Posterior vena cava (tissue), 2 donors: Measurements from ENCODE around the gene VASH2. TPM values are rescaled to one million over a fixed set of nuclear protein-coding genes. Genes with fewer than 3 reads are reported as not detected.
"Not testable (repeated sequence)": the region's sequence is repeated elsewhere in the genome, so short reads cannot be mapped to it uniquely, and the experiment has no call there.

Experiments
- DNase-seq: peaks from one replicate; pipeline ENCODE4 v3.0.0-alpha.2; 2020; ENCODE audit warnings: low spot score
- intact Hi-C, 2 donors: fragments of 100-400 bp; cut with DNase I; formaldehyde crosslinking; loops; one replicate each; pipeline versions ENCODE4 v1.14.1 to v1.14.2; 2022 to 2023
- total RNA-seq, 2 donors: library from RNA; stranded (reverse); fragmentation: NEBNext Ultra II Directional; extraction: Animal tissue kit (Norgen Biotek cat#: 25700); gene quantifications; one replicate each; pipeline ENCODE4 v1.2.1, GENCODE V29; 2021
- donor health status: DM: yes; HTN: yes; CAD: no.
- donor health status: DM: yes; HTN: yes; CAD: no.

VASH2 gene
- total RNA-seq, 2 donors from 2014 or later, result 3.3 to 4.8 TPM

DNA sequence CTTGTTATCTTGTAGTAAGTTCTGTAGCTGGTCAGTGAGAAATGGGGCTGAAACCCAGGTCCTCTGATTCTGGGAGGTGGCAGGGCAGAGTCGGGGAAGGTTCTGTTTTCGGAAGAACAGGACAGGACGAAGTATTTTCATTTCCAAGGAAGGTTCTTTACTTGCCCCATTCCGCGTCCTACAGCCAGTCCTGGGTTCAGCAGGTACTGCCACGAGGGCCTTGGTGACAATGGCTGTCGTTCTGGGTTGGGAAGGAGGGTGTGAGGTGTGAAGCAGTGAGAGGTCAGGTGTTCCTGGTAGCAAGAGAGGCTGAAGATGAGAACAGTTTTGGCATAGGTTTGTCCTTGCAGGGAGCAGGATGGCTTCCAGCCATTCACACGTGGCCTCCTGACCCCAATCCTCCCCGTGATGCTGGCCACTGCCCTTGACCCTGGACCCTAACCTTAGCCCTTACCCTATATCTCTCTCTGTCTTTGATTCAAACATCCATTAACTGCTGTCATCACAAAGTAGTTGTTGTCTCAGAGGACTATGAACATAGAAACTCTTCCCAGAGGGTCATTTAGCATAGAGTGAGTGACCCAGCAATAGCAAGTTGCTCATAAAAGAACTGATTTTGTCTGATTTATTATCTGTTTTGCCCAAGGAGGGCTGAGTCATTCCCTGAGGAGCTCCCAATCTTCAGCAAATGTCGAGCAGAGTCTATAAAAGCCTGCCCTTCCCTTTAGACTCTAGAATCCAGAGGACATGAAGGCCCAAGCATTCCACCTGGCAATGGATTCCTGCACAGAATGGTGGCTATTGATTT lies 25.0 kb downstream of the VASH2 start:
- peak; percentile 31 for DNase-seq

DNA sequence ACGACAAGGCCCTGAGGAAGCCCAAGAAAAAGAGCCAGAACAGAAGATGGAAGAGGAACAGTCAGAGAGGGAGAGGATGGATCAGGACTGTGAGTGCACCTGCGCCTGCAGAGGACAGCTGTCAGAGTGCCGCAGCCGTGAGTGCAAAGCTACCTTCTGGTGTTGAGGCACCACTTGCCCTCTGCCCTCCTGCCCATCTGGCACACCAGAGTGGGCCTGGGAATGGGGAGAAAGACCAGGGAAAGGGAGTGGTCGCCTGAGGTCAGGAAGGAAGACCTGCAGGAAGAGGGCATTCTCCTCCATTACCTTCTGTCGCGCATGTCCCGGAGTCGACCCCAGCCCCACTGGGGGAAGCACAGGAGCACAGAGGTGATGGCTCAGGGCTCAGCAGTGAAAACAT lies 26.2 kb downstream of the VASH2 start:
- intact Hi-C loops, result loop anchor here in 1 of 2 donors (10.0 kb wide), 1 partner anchor 62 kb away; no protein-coding TSS in a partner anchor
- no peak for DNase-seq

More for the DNA sequence above, 25.0 kb downstream of the VASH2 start:
- intact Hi-C loops, result loop anchor here in 1 of 2 donors (10.0 kb wide), 1 partner anchor 61 kb away; no protein-coding TSS in a partner anchor

DNA sequence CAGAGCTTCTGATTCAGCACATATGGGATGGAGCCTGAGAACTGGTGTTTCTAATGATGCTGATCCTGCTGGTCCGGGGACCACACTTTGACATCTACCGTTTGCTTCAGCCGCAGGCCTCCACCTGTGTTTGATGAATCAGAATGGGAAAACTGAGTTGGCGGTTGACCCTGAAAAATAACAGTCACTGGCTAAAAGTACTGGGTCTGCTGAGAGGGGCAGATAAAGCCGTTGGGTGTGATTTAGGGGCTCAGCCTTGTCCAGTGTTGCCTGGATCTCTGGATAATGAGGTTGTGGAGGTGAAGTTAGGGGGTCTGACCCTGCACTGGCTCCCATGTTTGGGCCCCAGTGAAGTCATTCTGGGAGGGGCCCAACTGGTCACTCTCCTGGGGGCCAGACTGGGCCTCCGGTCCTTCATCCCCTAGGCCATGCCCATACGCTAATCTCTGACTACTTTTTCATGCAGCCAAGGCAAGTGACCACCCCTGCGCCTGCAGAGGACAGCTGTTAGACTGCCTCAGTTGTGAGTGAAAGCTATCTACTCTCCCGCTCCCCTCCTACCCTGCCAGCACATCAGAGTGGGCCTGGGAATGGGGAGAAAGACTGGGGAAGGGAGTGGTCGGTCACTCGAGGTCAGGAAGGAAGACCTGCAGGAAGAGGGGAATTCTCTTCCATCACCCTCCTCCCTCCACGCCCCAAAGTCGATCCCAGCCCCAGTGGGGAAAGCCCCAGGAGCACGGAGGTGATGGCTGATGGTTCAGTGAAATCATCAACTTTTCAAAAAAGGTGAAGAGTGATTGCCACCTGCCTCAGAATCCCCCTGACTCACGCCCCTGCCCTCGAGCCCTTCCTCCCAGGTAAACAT lies 27.7 kb downstream of the VASH2 start:
- DNase-seq, result no peak
- intact Hi-C loops, result loop anchor here in 1 of 2 donors (10.0 kb wide), 1 partner anchor 63 kb away; no protein-coding TSS in a partner anchor

DNA sequence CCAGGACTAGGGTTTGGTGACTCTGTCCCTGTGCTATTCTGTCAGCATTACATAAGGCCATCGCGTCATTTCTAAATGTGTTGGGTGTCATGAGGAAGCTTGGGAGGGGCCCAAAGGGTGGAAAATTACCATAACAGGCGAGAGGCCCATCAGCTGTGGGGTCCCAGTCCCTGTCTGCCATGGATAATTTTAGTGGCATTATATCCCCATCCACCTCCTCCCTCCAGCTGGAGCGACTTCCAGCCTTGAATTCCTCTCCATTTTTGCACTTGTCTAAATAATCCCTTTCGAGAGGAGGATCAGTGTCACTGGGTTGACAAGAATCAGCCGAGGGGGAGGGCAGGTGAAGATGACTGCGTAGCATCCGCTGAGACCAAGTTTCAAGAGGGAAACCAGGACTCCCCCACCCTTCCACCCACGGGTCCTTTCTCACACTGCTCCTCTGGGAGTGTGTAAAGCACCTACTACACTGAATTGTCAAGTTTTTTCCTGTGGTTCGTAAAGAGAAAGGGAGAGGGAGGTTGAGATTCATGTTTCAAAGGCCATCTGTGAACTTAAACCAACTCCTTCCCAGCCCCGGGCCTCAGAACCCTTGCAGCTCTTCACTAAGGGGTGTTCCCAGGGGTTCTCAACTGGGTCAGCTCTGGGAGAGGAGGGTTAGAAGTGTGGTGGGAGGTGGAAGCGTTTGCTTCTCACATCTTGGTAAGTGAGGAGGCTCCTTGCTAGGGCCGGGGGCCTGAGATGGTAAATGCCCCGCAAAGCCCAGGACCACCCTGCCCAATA lies 29.2 kb downstream of the VASH2 start:
- peak; percentile 30 for DNase-seq
- intact Hi-C loops, result loop anchor here in 1 of 2 donors (10.0 kb wide), 1 partner anchor 65 kb away; no protein-coding TSS in a partner anchor

- DNase-seq, result peak; percentile 18
- intact Hi-C loops, result no loop called here
Observed at GRCh38 chr1:212980123-212980785, 29.9 kb downstream of the VASH2 start.

GRCh38 chr1:212981025-212981495 lies 30.7 kb downstream of the VASH2 start:
- intact Hi-C loops, result no loop called here
- DNase-seq, result no peak

DNA sequence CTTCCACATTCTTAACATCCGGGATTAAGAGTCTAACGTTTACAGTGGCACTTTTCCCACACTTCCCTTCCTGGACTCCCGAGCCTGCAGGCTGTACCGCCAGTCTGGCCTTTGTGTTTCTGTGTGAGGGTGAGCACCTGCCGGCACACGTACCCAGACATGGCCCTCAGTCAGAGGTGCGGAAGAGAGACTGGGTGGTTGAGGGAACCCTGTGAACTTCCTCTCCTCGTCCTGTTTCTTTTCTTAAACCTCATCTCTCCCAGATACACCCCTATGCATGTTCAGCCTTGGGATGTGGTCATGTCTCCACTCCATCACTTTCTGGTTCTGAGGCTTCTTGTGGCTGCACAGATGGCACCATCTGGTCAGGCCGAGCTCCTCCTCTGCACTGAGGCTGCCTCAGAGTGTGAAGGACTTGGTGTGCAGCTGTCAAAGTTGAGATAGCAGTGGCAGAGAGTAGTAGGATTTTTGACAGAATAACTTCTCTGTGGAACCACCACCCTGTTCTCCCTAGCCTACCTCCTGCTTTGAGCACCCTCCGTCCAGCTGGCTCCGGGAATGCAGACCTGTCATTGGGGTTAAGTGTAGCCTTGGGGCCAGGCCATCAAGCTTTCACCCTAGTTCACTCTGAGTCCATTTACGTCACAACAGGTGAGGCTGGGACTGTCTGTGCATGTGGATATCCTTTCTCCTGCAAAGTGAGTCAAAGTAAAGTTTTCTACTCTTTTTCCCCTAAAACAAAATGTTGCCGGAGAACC lies 31.4 kb downstream of the VASH2 start:
- intact Hi-C loops, result no loop called here
- no peak for DNase-seq

GRCh38 chr1:212982430-212983152 lies 32.2 kb downstream of the VASH2 start:
- no peak for DNase-seq
- intact Hi-C loops, result no loop called here

- intact Hi-C loops, result no loop called here
- DNase-seq, result no peak
Observed at GRCh38 chr1:212983482-212983881, 33.1 kb downstream of the VASH2 start.

GRCh38 chr1:212984522-212985291 lies 34.4 kb downstream of the VASH2 start:
- no peak for DNase-seq
- intact Hi-C loops, result no loop called here

DNA sequence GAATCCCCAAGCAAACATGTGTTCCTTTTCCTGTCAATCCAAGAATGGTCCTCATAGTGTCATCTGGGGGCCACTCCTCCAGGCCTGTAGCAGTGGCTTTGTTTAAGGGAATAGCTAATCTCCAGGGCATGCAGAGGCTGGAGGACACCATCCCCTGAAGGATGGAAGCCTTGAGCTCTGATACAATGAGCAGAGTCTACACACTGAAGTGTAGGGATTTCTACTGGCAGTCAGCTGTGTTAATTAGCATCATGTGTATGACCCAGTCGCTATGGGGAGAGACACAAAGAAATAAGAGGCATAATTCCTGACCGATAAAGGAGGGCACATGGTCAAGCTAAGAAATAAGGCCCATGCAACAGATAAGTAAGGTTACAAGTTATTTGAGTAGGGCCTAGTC lies 36.2 kb downstream of the VASH2 start:
- DNase-seq, result no peak

GRCh38 chr1:212987702-212988322 lies 37.5 kb downstream of the VASH2 start:
- intact Hi-C loops, result no loop called here
- no peak for DNase-seq

More for the DNA sequence above, 36.2 kb downstream of the VASH2 start:
- intact Hi-C loops, result no loop called here

GRCh38 chr1:212990276-212990675 lies 39.9 kb downstream of the VASH2 start:
- intact Hi-C loops, result loop anchor here (10.0 kb wide), 2 partner anchors 165 to 175 kb away; no protein-coding TSS in a partner anchor
- DNase-seq, result no peak

GRCh38 chr1:212993960-212994359 lies 43.6 kb downstream of the VASH2 start:
- intact Hi-C loops, result loop anchor here (10.0 kb wide), 2 partner anchors 169 to 179 kb away; no protein-coding TSS in a partner anchor
- DNase-seq, result not testable (repeated sequence)

DNA sequence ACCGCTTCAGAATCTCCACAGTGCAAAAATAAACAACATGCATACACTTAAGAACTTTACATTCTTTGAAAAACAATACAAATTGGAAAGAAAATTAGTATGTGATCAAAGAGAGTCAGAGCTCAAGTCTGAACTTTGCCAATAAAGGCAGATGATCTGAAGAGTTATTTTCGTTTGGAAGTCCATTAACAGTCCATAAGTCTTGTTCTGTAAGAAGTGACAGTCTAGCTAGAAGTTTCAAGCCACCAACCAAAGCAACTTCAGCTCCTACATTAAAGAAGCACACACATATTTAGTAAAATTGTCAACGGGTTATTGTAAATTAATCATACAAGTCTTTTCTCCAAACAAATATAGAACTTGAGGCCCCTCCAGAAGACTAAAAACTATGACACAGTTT lies 44.6 kb downstream of the VASH2 start:
- intact Hi-C loops, result loop anchor here (10.0 kb wide), 2 partner anchors 170 to 180 kb away; no protein-coding TSS in a partner anchor
- DNase-seq, result no peak

DNA sequence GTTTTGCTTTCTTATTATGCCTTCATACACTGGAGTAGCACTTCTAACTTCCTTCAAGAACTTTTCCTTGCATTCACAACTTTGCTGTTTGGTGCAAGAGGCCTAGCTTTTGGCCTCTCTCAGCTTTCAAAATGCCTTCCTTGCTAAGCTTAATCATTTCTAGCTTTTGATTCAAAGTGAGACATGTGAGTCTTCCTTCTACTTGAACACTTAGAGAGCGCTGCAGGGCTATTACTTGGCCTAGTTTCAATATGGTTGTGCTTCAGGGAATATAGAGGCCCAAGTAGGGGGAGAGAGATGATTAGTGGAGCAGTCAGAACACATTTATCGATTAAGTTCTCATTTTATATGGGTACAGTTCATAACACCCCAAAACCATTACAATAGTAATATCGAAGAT lies 52.9 kb downstream of the VASH2 start:
- intact Hi-C loops, result no loop called here
- DNase-seq, result no peak
